ENCODE measurements around the gene TMEM204.

- TF ChIP-seq FOXP2 (optimal IDR thresholded peaks at IDR 0.05; ENCODE audit: borderline replicate concordance, extremely low read depth, extremely low read length, insufficient read depth) (no peak), POLR2AphosphoS5 (IDR thresholded peaks at IDR 0.05; ENCODE audit: low read depth, low read length) (no peak), REST (IDR thresholded peaks at IDR 0.05; ENCODE audit: insufficient read depth in 1 of 2, low read depth in 2 of 2, low read length in 2 of 2) (no peak), SIN3A (IDR thresholded peaks at IDR 0.05; ENCODE audit: borderline replicate concordance, insufficient read depth, low read length) (no peak)
Observed at GRCh38 chr16:1495211-1495888, 38.1 kb upstream of the TMEM204 start.

Measured in PFSK-1 (cell line).